LNCaP clone FGC (cell line): ENCODE results near the gene HIGD2A.

Experiments
- DNase-seq: peaks from one replicate; pipeline ENCODE4 v3.0.0-alpha.2; 2011; ENCODE audit warnings: low read depth
- H3K4me3 ChIP-seq: 2 replicates; pipeline ENCODE4 v1.5.1; 2011; ENCODE audit warnings: mild to moderate bottlenecking, low read depth, low read length, control low read depth
- CTCF ChIP-seq: IDR thresholded peaks from 2 replicates; pipeline ENCODE4 v1.5.1; 2012; ENCODE audit warnings: mild to moderate bottlenecking; ENCODE audit not compliant: control insufficient read depth, insufficient read depth; ENCODE audit errors: extremely low read depth

Gene HIGD2A

GRCh38 chr5:176352116-176352878 lies 36.3 kb upstream of the HIGD2A start:
- peak; percentile 45 for DNase-seq
- no peak overlapping the region for H3K4me3 ChIP-seq
- TF ChIP-seq CTCF, result no peak

- no peak overlapping the region for H3K4me3 ChIP-seq
- TF ChIP-seq CTCF, result no peak
- DNase-seq, result no peak
Observed at GRCh38 chr5:176353533-176353932, 35.0 kb upstream of the HIGD2A start.

GRCh38 chr5:176355400-176356178 lies 33.0 kb upstream of the HIGD2A start:
- DNase-seq, result no peak
- TF ChIP-seq CTCF, result no peak
- H3K4me3 ChIP-seq, result no peak overlapping the region

GRCh38 chr5:176356179-176356566 lies 32.4 kb upstream of the HIGD2A start:
- TF ChIP-seq CTCF, result no peak
- H3K4me3 ChIP-seq, result no peak overlapping the region
- no peak for DNase-seq

- peak; percentile 58 for DNase-seq
- no peak for TF ChIP-seq CTCF
- H3K4me3 ChIP-seq, result no peak overlapping the region
Observed at GRCh38 chr5:176359658-176360057, 28.9 kb upstream of the HIGD2A start.

- TF ChIP-seq CTCF, result no peak
- H3K4me3 ChIP-seq, result peak overlapping the region; percentile 98
- DNase-seq, result no peak
Observed at GRCh38 chr5:176360894-176361436, 27.6 kb upstream of the HIGD2A start.
